Effector CD4-positive, alpha-beta T cell (primary cell): ENCODE measurements around the gene PTPRG.

ENCODE experiments used
- DNase-seq: peaks from one replicate; pipeline ENCODE4 v3.0.0-alpha.2; 2020

Gene PTPRG

GRCh38 chr3:61978460-61979419 is 417.4 kb downstream of the PTPRG start:
- DNase-seq = no peak

- no peak for DNase-seq
Measured at GRCh38 chr3:61979638-61980037, 418.3 kb downstream of the PTPRG start.

- no peak for DNase-seq
Measured at GRCh38 chr3:61980041-61980440, 418.7 kb downstream of the PTPRG start.

- DNase-seq = no peak
Measured at GRCh38 chr3:61981060-61981459, 419.7 kb downstream of the PTPRG start.

- DNase-seq = no peak
Measured at GRCh38 chr3:61983479-61983878, 422.1 kb downstream of the PTPRG start.

- no peak for DNase-seq
Measured at GRCh38 chr3:61985020-61985419, 423.6 kb downstream of the PTPRG start.

- DNase-seq = no peak
Measured at GRCh38 chr3:61986473-61986872, 425.1 kb downstream of the PTPRG start.

- DNase-seq = no peak
Measured at GRCh38 chr3:61989681-61990080, 428.3 kb downstream of the PTPRG start.

- no peak for DNase-seq
Measured at GRCh38 chr3:61990327-61991027, 429.1 kb downstream of the PTPRG start.

GRCh38 chr3:61991706-61992105 is 430.3 kb downstream of the PTPRG start:
- DNase-seq = no peak

- DNase-seq = no peak
Measured at GRCh38 chr3:61996366-61996765, 435.0 kb downstream of the PTPRG start.

- no peak for DNase-seq
Measured at GRCh38 chr3:61997101-61997500, 435.7 kb downstream of the PTPRG start.

- DNase-seq = no peak
Measured at GRCh38 chr3:62003835-62004234, 442.5 kb downstream of the PTPRG start.

GRCh38 chr3:62007036-62007435 is 445.7 kb downstream of the PTPRG start:
- no peak for DNase-seq

- no peak for DNase-seq
Measured at GRCh38 chr3:62010989-62011388, 449.6 kb downstream of the PTPRG start.

- DNase-seq = no peak
Measured at GRCh38 chr3:62011666-62012065, 450.3 kb downstream of the PTPRG start.

GRCh38 chr3:62013951-62014350 is 452.6 kb downstream of the PTPRG start:
- DNase-seq = no peak

GRCh38 chr3:62015111-62015510 is 453.7 kb downstream of the PTPRG start:
- no peak for DNase-seq

GRCh38 chr3:62019906-62020305 is 458.5 kb downstream of the PTPRG start:
- no peak for DNase-seq

- DNase-seq = no peak
Measured at GRCh38 chr3:62020706-62021105, 459.3 kb downstream of the PTPRG start.

GRCh38 chr3:62022312-62022711 is 460.9 kb downstream of the PTPRG start:
- DNase-seq = no peak

- no peak for DNase-seq
Measured at GRCh38 chr3:62024882-62025281, 463.5 kb downstream of the PTPRG start.

GRCh38 chr3:62025913-62026312 is 464.5 kb downstream of the PTPRG start:
- DNase-seq = no peak

- no peak for DNase-seq
Measured at GRCh38 chr3:62027241-62027640, 465.9 kb downstream of the PTPRG start.
